CD4-positive, alpha-beta T cell (primary cell): ENCODE results near the gene GPSM1. TPM values are rescaled to one million over a fixed set of nuclear protein-coding genes. Genes with fewer than 3 reads are reported as not detected.

Source experiments
- ATAC-seq: fragments of 200-7000 bp; cut with Tn5 transposase; one replicate; pipeline ENCODE4 v1.10.0; 2022; ENCODE audit warnings: mild to moderate bottlenecking; ENCODE audit not compliant: poor library complexity
- CTCF ChIA-PET: fragments of 350-600 bp; sonication (Branson Sonifier 250); formaldehyde crosslinking; loops from one replicate; lab custom pipeline; 2021; ENCODE audit warnings: antibody characterized with exemption, inconsistent platforms; lab: Charles Lee
- POLR2A ChIA-PET: fragments of 350-600 bp; sonication (Branson Sonifier 250); formaldehyde crosslinking; loops from one replicate; lab custom pipeline; 2021; ENCODE audit warnings: antibody characterized with exemption, inconsistent platforms; lab: Charles Lee
- DNase-seq, 14 experiments: peaks; one replicate each; pipeline ENCODE4 v3.0.0-alpha.2; 2013 to 2020; ENCODE audit warnings: mixed read lengths in 2 of 14
- H3K27ac ChIP-seq, 2 donors: one replicate each; pipeline versions ENCODE4 v1.5.1 to v1.7.0; 2013; ENCODE audit warnings: low read length in 2 of 2, low read depth in 1 of 2, mild to moderate bottlenecking in 1 of 2
- H3K27me3 ChIP-seq, 2 experiments: 1 replicate in 1 of 2; 2 replicates in 1 of 2; pipeline versions ENCODE4 v1.6.1 to v1.7.0; 2013; ENCODE audit warnings: low read length in 2 of 2, control low read depth in 1 of 2, mild to moderate bottlenecking in 1 of 2, moderate library complexity in 1 of 2; ENCODE audit not compliant: insufficient read depth in 2 of 2, control insufficient read depth in 1 of 2
- H3K36me3 ChIP-seq: one replicate; pipeline ENCODE4 v1.6.1; 2013; ENCODE audit warnings: low read length, control low read depth; ENCODE audit not compliant: insufficient read depth
- H3K4me1 ChIP-seq: one replicate; pipeline ENCODE4 v1.6.1; 2013; ENCODE audit warnings: low read length, control low read depth; ENCODE audit not compliant: insufficient read depth
- H3K4me3 ChIP-seq: one replicate; pipeline ENCODE4 v1.5.1; 2013; ENCODE audit warnings: mild to moderate bottlenecking, low read length, moderate library complexity
- H3K9me3 ChIP-seq, 2 experiments: 1 replicate in 1 of 2; 2 replicates in 1 of 2; pipeline versions ENCODE4 v1.6.1 to v1.7.0; 2013; ENCODE audit warnings: low read length in 2 of 2, mild to moderate bottlenecking in 2 of 2, control low read depth in 1 of 2, moderate library complexity in 1 of 2; ENCODE audit not compliant: control insufficient read depth in 1 of 2, insufficient read depth in 1 of 2
- H3K27ac Mint-ChIP-seq: one replicate; pipeline ENCODE4 v1.8.0; 2020; ENCODE audit warnings: mixed read lengths
- H3K27me3 Mint-ChIP-seq: one replicate; pipeline ENCODE4 v1.8.0; 2021; ENCODE audit warnings: mixed read lengths
- H3K36me3 Mint-ChIP-seq: one replicate; pipeline ENCODE4 v1.8.0; 2021; ENCODE audit warnings: low read depth, mixed read lengths
- H3K4me1 Mint-ChIP-seq: one replicate; pipeline ENCODE4 v1.8.0; 2021; ENCODE audit warnings: low read depth, mixed read lengths
- H3K4me3 Mint-ChIP-seq: one replicate; pipeline ENCODE4 v1.8.0; 2020; ENCODE audit warnings: mild to moderate bottlenecking, mixed read lengths
- H3K9me3 Mint-ChIP-seq: one replicate; pipeline ENCODE4 v1.8.0; 2020; ENCODE audit warnings: mixed read lengths
- CTCF ChIP-seq: fragments of 200-600 bp; IDR thresholded peaks from one replicate; pipeline ENCODE4 v1.8.0; 2022; ENCODE audit warnings: antibody characterized with exemption, mild to moderate bottlenecking
- intact Hi-C, 2 experiments: fragments of 100-400 bp; cut with DNase I in 1 of 2; cut with micrococcal nuclease in 1 of 2; formaldehyde crosslinking; loops; one replicate each; pipeline versions ENCODE4 v1.15.1 to v1.9.0; 2023 to 2025; cut with DNase I, micrococcal nuclease
- total RNA-seq, 174 experiments: library from RNA in 2 of 174; stranded (reverse) in 2 of 174; gene quantifications; one replicate each; pipeline ENCODE4 v1.2.3 and lab custom pipeline; 2021 to 2026

The GPSM1 gene
- total RNA-seq, 2 experiments from 2014 or later = 7.7 to 8.6 TPM

GRCh38 chr9:136312009-136312375 is 15.3 kb upstream of the GPSM1 start:
- Histone ChIP-seq H3K27me3 (peaks cover 20 to 22% of the 10 kb centered on the region in 2 experiments), H3K4me1 (peaks cover 9% of the 10 kb centered on the region), H3K9me3 (peaks cover 3 to 28% of the 10 kb centered on the region in 2 experiments), H3K4me3 (no peak overlapping the region), H3K36me3 (no peaks in the 10 kb centered on the region), H3K27ac (no peak overlapping the region)
- DNase-seq = no peak
- POLR2A ChIA-PET = no interaction called here
- H3K36me3 Mint-ChIP-seq = no peaks in the 10 kb centered on the region
- no peaks in the 10 kb centered on the region for H3K9me3 Mint-ChIP-seq
- no peak overlapping the region for H3K4me3 Mint-ChIP-seq
- H3K4me1 Mint-ChIP-seq = no peaks in the 10 kb centered on the region
- H3K27ac Mint-ChIP-seq = no peak overlapping the region
- CTCF ChIA-PET = no interaction called here
- ATAC-seq = no peak
- H3K27me3 Mint-ChIP-seq = peaks cover 4% of the 10 kb centered on the region
- no peak for TF ChIP-seq CTCF
- intact Hi-C loops = loop anchor here in 1 of 2 experiments (1.0 kb wide), 2 partner anchors 51 to 88 kb away; partner anchors contain the start of genes DNLZ and SNAPC4

GRCh38 chr9:136312436-136312835 is 14.9 kb upstream of the GPSM1 start:
- H3K9me3 ChIP-seq = peaks cover 3 to 24% of the 10 kb centered on the region in 2 experiments
- intact Hi-C loops = loop anchor here in 1 of 2 experiments (1.0 kb wide), 2 partner anchors 51 to 88 kb away; partner anchors contain the start of genes DNLZ and SNAPC4
- no peaks in the 10 kb centered on the region for H3K36me3 ChIP-seq
- peaks cover 20 to 22% of the 10 kb centered on the region in 2 experiments for H3K27me3 ChIP-seq
- ChIA-PET CTCF (interaction anchor here (1.3 kb wide), 1 partner anchor 51 kb away, joined by 5 read pairs; the partner anchor contains the start of gene DNLZ), POLR2A (no interaction called here)
- H3K4me3 Mint-ChIP-seq = no peak overlapping the region
- no peaks in the 10 kb centered on the region for H3K36me3 Mint-ChIP-seq
- H3K27ac ChIP-seq = no peak overlapping the region
- peak; percentile 28 for TF ChIP-seq CTCF
- H3K4me1 ChIP-seq = peaks cover 9% of the 10 kb centered on the region
- no peak overlapping the region for H3K4me3 ChIP-seq
- peak; percentile 70 for ATAC-seq
- H3K4me1 Mint-ChIP-seq = no peaks in the 10 kb centered on the region
- no peak overlapping the region for H3K27ac Mint-ChIP-seq
- no peaks in the 10 kb centered on the region for H3K9me3 Mint-ChIP-seq
- H3K27me3 Mint-ChIP-seq = peaks cover 4% of the 10 kb centered on the region
- DNase-seq = peak in 12 of 14 experiments; percentile 15 to 69 (median 40)

GRCh38 chr9:136313111-136314055 is 14.0 kb upstream of the GPSM1 start:
- TF ChIP-seq CTCF = no peak
- H3K9me3 ChIP-seq = peaks cover 3 to 24% of the 10 kb centered on the region in 2 experiments
- DNase-seq (no peak), ATAC-seq (no peak)
- H3K27ac ChIP-seq = no peak overlapping the region
- Mint-ChIP-seq H3K27me3 (peaks cover 4% of the 10 kb centered on the region), H3K4me1 (no peaks in the 10 kb centered on the region), H3K4me3 (no peak overlapping the region), H3K9me3 (no peaks in the 10 kb centered on the region), H3K27ac (no peak overlapping the region), H3K36me3 (no peaks in the 10 kb centered on the region)
- ChIA-PET POLR2A (no interaction called here), CTCF (interaction anchor here (1.3 kb wide), 1 partner anchor 50 kb away, joined by 5 read pairs; the partner anchor contains the start of gene DNLZ)
- H3K4me3 ChIP-seq = no peak overlapping the region
- H3K27me3 ChIP-seq = peaks cover 20 to 22% of the 10 kb centered on the region in 2 experiments
- intact Hi-C loops = no loop called here
- H3K36me3 ChIP-seq = no peaks in the 10 kb centered on the region
- H3K4me1 ChIP-seq = peaks cover 9% of the 10 kb centered on the region
